NCI-H146 treated with DMSO at 0.1 percent for 48 hours (cell line): ENCODE measurements around the gene DUT.

Experiments used
- DNase-seq: peaks from one replicate; lab custom pipeline; 2025; ENCODE audit not compliant: unreplicated experiment; lab: John Stamatoyannopoulos, UW

Gene DUT

DNA sequence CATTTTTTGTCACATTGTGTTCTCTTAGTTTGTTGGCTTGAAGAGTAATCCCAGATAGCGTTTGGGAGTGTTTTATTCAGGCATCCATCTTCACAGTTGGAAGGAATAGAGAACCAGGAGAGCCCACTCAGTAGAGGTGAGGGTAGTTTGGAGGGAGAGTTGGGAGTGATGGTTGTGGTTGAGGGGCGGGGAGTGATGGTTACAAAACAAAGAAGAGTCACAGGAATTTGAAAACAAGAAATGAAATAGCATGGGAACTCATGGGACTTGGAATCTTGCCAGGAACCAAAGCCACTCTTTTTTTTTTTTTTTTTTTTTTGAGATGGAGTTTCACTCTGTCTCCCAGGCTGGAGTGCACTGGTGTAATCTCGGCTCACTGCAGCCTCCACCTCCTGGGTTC is 36.3 kb downstream of the DUT start:
- DNase-seq, result no peak

DNA sequence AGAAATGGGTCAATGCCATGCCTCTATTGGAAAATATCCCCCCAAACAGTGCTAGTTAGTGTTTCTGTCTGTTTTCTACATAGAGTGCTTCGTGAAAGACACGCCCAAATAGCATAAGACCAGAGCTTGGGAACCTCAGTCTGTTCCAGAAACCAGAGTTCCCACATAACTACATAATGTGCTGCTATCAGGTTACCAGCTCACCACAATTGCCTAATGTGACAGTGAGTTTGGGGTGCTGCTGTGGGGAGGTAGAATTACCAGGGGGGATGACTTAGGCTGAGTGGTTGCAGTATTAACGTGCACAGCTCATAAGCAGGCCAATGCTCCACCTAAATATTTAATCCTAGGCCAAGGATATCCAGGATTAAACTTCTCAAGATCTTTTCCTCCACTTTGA is 39.2 kb downstream of the DUT start:
- DNase-seq, result no peak

DNA sequence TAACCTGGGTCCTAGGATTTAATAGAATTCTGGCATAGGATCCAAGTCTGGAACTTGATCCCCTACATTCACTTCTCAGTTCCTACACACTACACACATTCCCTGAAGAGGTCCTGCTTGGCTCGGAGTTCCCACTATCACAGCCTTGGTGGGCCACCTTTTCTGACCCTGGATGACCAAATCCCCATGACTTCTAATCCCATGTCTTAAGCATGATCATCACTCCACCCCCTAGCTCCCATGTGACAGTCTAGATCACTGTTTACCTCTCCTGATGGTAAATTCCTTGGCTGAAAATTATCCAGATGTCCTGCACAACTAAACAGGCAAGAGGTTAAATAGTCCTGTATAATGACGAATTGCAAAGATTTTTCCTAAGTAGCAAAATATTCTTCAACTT is 40.3 kb downstream of the DUT start:
- no peak for DNase-seq

DNA sequence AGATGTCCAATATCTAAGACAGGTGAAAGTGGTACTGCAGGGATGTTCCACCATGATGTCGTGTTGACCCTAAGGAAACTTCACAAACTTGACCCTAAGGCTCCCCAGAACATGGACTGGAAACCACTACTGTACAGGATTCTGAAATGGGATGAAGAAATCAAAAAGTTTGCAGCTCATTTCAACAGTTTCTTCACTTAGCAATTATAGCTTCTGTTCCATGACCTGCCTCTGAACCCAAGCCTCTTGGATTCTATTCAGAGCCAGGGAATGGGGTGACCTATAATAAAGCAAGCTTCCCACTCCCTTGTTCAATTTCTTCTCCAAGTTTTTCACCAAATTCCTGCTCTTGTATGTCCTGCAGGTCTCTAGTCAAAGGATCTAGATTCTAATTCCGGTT is 40.7 kb downstream of the DUT start:
- no peak for DNase-seq

DNA sequence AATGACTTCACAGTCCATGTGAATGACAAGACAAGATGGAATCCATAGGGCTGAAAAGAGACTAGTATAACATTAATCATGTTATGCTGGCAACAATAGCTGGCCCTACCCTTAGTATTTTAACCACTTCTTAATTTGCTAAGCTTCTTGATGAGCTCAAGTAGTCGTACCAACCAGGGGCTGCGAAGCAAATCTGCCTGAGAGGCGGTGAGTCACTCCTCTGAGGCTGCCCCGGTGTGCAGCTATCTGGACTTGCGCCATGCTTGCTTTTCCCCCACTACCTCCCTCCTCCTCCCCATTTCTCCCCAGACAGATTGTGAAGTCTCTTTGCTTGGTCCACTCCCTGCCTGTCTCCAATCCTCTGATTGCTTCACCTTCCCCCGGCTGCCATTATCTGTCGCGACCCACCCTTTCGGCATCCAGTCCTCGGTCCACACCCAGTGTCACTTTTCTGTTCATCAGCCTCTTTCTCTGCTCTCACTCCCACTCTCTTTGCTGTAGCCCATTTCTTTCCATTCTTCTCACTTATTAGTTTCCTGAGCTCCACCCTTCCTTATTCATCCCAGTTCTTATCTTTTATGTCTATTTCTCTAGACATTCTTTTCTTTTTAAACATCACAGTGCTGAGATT is 42.7 kb downstream of the DUT start:
- DNase-seq, result no peak

DNA sequence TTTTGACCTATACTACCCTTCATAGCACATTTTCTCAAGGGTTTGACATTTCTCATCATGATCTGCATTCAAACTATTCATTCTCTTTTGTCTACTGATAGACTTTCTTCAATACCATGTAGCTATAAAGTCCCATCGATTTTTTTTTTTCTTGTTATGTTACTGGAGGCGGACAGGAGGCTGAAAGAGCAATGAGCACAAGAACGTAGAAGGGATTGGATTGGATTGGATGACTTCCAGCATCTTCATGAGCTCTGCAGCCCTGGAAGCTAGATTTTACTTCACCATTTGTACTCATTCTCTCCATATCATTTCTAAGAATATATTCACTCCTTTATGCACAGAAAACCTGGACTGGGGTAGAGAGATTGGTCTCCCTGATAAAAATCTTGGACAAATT is 43.2 kb downstream of the DUT start:
- DNase-seq, result no peak

DNA sequence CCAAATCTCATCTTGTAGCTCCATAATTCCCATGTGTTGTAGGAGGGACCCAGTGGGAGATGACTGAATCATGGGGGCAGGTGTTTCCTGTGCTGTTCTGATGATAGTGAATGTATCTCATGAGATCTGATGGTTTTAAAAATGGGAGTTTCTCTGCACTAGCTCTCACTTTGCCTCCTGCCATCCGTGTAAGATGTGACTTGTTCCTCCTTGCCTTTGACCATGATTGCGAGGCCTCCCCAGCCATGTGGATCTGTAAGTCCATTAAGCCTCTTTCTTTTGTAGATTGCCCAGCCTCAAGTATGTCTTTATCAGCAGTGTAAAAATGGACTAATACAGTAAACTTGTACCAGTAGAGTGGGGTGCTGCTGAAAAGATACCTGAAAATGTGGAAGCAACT is 44.5 kb downstream of the DUT start:
- no peak for DNase-seq

DNA sequence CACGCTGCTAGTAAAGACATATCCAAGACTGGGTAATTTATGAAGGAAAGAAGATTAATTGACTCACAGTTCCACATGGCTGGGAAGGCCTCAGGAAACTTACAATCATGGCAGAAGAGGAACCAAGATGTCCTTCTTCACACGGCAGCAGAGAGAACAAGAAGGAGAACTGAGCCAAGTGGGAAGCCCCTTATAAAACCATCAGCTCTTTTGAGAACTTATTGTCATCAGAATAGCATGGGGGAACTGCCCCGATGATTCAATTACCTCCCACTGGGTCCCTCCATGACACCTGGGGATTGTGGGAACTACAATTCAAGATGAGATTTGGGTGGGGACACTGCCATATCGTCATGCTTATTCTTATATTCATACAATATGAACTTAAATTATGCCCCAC is 49.0 kb downstream of the DUT start:
- DNase-seq, result no peak

DNA sequence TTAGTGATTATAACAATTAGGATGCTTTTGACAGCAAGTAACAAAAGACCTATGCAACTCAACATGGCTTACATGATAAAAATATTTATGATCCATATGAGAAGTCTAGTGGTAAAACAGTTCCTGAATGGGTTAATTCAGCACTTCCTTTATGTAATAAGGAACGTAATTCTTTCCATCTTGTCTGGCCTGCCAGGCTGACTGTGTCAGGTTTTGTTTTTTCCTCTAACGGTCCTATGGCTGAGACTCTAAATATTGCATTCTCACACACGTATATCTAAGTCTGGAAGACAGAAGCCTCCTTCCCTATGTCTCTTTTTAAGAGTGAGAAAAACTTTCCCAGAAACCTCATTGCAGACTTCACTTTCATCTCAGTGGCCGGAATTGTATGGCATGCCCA is 50.6 kb downstream of the DUT start:
- no peak for DNase-seq

DNA sequence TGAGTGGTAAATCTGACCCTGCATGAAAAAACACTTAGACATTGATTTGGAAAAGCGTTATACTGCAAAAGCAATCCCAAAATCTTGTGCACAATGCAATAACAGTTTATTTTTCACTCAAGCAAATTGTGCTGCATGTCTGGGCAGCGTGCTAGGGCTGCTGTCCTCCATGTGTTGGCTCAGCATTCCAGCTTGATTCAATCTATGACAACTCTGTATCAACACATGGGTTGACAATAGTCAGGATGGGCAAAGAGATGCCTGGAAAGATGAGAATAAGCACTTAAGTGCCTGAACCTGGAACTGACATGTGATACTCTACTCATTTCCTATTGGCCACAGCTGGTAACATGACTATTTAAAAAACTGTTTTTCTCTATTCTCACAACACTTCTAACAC is 51.8 kb downstream of the DUT start:
- DNase-seq, result no peak

DNA sequence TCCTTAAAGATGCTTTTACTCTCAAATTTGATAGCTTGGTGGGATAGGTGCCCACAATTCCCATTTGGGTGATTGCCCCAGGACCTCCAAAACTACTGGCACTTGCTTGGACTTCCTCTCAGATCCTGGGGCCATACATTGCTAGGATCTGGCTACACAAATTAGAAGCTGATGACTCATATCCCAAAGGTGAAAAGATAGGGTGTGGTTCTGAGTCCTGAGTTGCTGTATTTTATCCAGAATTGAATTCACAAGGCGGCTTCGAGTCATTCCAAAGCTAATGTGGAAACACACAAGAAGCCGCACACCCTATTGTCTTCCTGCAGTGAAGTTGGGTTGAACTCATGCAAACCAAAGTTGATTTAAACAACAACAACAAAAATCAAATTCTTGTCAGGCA is 53.4 kb downstream of the DUT start:
- no peak for DNase-seq

DNA sequence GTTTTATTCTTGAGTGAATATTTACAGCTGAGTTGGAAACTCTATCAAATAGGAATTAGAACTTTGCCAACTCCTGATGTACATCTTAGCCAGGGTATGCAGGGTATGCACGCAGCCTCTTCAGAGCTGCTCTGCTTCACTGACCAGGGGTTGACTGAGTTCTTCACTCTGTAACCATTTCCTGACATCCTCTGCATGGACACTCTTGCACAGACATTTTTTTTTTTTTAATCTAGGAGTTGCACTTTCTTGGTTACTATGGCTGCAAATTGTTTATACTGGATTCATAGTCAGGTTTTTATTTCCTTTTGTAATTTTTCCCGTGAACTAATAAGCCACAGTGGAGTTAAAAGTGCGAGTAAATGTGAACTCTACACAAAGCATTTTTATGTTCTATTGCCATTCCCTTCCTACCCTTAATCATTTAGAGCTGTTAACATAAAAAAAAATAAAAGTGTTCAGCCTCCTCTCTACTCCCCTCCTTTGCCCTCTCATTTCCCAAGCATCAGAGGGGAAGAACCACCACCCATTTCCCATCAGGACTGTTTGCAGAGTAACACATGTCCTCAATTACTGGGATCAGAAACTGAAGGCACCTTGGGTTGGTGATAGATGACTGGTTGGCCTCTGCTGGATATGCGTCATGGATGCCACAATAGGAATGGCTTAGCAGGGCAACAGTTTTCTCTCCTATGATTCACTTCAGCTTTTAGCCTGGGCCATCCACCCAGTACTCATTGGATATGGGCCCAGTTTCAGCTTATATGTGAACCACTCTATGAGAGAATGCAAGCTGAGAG is 54.0 kb downstream of the DUT start:
- no peak for DNase-seq

DNA sequence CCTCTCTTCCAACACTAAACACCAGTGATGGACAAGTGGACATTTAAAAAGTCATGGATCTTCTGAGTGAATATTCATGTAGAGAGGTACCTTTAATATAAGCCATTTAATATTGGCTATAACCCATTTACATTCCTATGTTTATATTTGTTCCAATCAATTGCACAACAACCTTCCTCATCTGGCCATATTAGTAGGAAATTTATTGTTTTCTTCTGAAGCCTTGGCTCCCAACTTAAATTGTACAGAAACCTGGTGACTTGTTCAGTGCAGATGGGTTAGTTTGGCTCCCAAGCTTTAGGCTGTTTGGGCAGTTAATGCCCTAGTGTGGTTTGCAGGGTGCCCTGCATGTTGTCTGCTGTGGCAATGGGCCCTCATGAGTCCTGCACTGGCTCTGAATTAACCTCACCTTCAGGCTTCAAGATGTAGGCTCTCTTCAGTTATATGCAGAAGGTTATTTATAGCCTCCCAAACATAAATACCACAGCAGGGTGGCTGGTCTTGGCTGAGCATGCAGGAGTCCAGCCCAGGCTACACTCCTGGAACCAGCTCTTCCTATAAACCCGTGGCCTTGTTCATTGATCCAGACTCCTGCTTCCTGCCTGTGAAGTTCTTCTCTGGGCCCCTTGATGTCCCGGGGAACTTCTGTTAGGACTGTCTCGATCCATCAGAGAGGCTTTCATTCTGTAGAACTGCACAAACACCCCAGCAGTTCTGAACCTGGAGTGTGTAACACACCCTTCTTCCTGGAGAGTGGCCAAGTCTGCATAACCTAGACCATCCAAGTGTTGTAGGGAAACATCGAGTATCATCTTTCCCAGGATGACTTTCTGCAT is 57.0 kb downstream of the DUT start:
- no peak for DNase-seq

DNA sequence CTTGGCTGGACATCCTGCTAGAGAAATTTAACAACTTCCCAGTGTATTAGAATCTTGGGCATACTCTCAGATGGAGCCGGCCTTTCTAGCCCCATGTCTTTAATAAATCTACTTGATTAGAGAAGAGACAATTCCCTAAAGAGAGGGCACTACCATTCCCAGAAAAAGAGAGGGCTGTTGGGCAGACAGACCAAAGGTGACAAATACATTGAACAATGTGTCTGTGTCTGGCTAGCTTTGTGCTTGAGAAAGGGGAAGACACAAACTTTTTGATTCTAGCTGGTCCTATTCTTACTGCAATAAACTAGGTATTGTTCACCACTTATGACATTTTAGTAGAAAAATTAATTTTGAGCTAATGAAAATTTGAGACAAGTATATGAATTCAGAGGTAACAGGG is 57.7 kb downstream of the DUT start:
- no peak for DNase-seq

DNA sequence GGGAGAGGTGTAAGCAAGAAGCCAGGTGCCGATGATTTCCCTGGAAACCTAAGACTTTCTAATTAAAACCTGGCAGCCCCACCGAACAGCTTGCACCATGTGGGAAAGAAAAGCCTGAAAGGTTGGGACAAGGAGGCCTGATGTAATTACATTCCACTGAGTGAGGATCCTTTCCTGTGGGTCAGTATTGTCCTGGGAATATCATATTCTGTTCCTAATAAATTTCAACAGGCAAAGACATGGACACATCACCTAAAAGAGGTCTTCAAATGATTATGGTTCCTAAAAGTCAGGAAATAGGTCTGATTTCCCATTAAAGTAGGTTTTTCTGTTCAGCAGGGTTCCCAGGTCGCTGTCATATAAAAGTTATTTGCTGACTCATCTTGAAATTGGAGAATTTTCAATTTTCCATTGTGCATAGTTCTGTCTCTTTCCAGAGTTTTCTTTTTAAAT is 58.5 kb downstream of the DUT start:
- DNase-seq, result no peak

DNA sequence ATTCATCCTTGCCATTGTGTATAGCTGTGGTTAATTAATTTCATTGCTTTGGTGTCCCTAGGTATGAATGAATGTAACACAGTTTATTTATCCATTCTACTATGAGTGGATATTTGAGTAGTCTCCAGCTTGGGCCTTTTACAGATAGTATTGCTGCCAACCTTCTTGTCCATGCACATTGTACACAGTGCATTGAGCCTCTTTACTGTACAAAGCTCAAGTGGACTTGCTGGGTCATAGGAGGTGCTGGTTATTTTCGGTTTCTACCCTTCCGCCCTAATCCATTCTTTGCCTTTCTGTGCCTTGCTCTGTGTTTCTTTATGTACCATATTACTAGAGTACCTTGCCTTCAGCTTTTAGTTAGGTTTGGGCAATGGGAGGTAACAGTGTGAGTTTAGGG is 60.7 kb downstream of the DUT start:
- DNase-seq, result no peak

DNA sequence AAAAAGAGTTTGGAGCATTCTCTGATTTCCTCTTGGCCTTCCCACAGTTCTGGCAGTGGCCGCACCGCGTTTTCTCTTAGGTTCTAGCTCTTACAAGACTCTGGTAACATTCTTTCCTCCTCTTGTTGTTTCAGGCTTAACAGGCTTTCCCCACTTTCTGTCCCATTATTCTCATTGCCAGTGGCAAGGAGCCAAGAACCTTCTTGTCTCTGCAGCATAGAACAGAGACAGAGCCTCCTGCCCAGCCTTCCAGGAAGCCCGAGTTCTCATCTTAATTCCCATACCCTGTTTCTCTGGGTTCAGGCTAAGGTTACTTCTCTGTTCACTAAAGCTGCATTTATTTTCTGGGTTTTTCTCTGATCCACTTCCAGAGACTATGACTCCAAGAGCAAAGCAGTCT is 61.1 kb downstream of the DUT start:
- DNase-seq, result no peak
